ENCODE results near the gene SSTR4.

DNA sequence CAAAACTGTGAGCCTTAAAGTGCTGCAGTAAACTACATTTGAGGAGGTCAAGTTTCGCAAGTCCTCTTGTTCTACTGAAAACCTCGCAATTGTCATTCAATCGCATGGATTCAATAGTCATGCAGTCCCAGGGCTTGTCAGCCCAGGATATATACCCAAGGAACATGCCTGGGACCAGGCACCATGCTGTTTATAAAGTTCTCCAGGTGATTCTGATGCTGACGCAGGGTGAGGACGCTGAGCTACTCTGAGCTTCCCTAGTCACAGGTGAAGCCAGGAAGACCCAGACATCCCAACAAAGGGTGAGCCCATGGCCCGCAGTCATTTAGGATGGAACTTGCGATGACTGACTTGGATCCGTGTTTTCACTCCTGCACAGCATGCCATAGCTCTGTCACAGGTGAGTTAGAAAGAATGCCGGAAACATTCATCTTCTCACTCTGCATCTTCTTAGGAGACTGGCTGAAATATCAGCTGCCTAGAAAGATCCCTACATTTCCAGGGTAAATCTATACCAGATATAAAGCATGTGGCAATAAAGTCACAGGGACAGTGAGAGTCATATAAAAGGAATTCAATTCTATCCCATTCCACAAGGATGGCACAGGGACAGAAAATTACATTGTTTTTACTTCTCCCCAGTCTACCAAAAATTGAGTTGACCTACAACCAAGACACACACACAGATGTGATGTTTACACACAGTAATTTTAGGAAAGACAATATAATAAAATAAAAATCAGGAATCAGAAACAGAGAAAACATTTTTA lies 27.0 kb upstream of the SSTR4 start:
- no peak for TF ChIP-seq POLR2A (IDR thresholded peaks at IDR 0.05)
- TF ChIP-seq CTCF (IDR thresholded peaks at IDR 0.05) = no peak

Measured in ovary (tissue), 3 donors.